Measurements from ENCODE around the gene TMIGD2.

DNA sequence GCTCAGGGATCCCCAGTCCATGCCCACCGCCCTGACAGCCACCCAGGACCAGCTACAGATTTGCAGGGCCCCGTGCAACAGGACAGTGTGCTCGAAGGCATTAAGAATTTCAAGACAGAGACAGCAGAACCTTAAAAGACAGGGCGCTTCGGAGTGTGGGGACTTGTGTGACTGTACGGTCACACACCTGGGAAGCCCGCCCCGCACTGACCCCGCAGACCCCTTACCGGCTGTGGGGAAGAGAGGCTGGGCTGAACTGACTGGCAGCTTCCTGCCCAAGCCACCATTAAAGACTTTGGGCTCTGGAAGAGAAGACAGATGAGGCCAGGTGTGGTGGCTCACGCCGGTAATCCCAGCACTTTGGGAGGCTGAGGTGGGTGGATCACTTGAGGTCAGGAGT is 22.0 kb upstream of the TMIGD2 start:
- TF ChIP-seq POLR2A (IDR thresholded peaks at IDR 0.05; ENCODE audit: low read length) (no peak), GATA1 (IDR thresholded peaks at IDR 0.05; ENCODE audit: low read depth, low read length) (no peak)

All from erythroblast (primary cell).